ENCODE measurements around the gene ANK3.

GRCh38 chr10:60142736-60143135 lies 246.9 kb downstream of the ANK3 start:
- no peak for TF ChIP-seq EZH2 (IDR thresholded peaks at IDR 0.05; ENCODE audit: low read depth)
- TF ChIP-seq CTCF (conservative IDR thresholded peaks at IDR 0.05): no peak
